HCT116 (cell line): ENCODE measurements around the gene ADARB2. TPM values are rescaled to one million over a fixed set of nuclear protein-coding genes. Genes with fewer than 3 reads are reported as not detected.

ENCODE experiments used
- ATAC-seq: fragments of 200-7000 bp; cut with Tn5 transposase; 2 replicates; pipeline ENCODE4 v1.9.1; 2020; ENCODE audit warnings: mild to moderate bottlenecking, moderate library complexity
- BruUV-seq: library from RNA; stranded (reverse); fragments of 400-500 nt; replicated peaks from 2 replicates; lab custom pipeline; 2021; lab: Mats Ljungman, UMichigan
- CTCF ChIA-PET: fragments of 300-600 bp; sonication (Branson Sonifier 250); formaldehyde crosslinking; loops from one replicate; lab custom pipeline; 2021; ENCODE audit warnings: antibody characterized with exemption; lab: Charles Lee
- POLR2A ChIA-PET: fragments of 300-600, 350-600 bp; sonication (Branson Sonifier 250); formaldehyde crosslinking; loops from one replicate; lab custom pipeline; 2021; ENCODE audit warnings: antibody characterized with exemption; lab: Charles Lee
- RAD21 ChIA-PET, 2 experiments: fragments of 300-600 bp; sonication (Branson Sonifier 250); formaldehyde crosslinking; loops; one replicate each; lab custom pipeline; 2023; ENCODE audit warnings: low total read pairs in 2 of 2; ENCODE audit not compliant: uncharacterized antibody in 2 of 2, unreplicated experiment in 2 of 2, low non-redundant PET in 1 of 2; lab: Charles Lee
- DNase-seq: peaks from one replicate; pipeline ENCODE4 v3.0.0-alpha.2; 2010; ENCODE audit warnings: low read depth, low spot score
- H2AFZ ChIP-seq: fragments of 200-600 bp; shearing (Covaris generic), sonication (generic); 2 replicates; pipeline ENCODE4 v1.6.1; 2017; ENCODE audit warnings: low read depth, mixed run types, mixed read lengths, antibody characterized with exemption, low read length; ENCODE audit not compliant: poor library complexity, severe bottlenecking
- H3K27ac ChIP-seq: 2 replicates; pipeline ENCODE4 v1.5.1; 2012; ENCODE audit warnings: low read depth, low read length
- H3K27me3 ChIP-seq: fragments of 200-600 bp; sonication (generic); 2 replicates; pipeline ENCODE4 v1.6.1; 2016; ENCODE audit warnings: mixed run types, low read length, mixed read lengths; ENCODE audit not compliant: insufficient read depth
- H3K36me3 ChIP-seq, 2 experiments: fragments of 200-500 bp in 1 of 2; fragments of 200-600 bp in 1 of 2; sonication (Bioruptor generic) in 1 of 2; sonication (generic) in 1 of 2; 2 replicates each; pipeline versions ENCODE4 v1.5.1 to v1.6.1; 2014 to 2016; ENCODE audit warnings: low read length in 2 of 2, inconsistent platforms in 1 of 2, mixed read lengths in 1 of 2, mixed run types in 1 of 2; ENCODE audit not compliant: insufficient read depth in 2 of 2, control insufficient read depth in 1 of 2
- H3K4me1 ChIP-seq, 2 experiments: fragments of 200-600 bp in 1 of 2; sonication (generic) in 1 of 2; 2 replicates each; pipeline versions ENCODE4 v1.5.1 to v1.6.1; 2012 to 2017; ENCODE audit warnings: low read length in 2 of 2, inconsistent platforms in 1 of 2, mild to moderate bottlenecking in 1 of 2, mixed read lengths in 1 of 2, mixed run types in 1 of 2, moderate library complexity in 1 of 2; ENCODE audit not compliant: insufficient read depth in 2 of 2, control insufficient read depth in 1 of 2
- H3K4me2 ChIP-seq: fragments of 200-600 bp; sonication (generic); 2 replicates; pipeline ENCODE4 v1.6.1; 2017; ENCODE audit warnings: mixed run types, low read length, mixed read lengths
- H3K4me3 ChIP-seq, 2 experiments: fragments of 200-600 bp in 1 of 2; sonication (generic) in 1 of 2; replicated peaks in 1 of 2; 2 replicates each; pipeline ENCODE4 v1.5.1; 2011 to 2016; ENCODE audit warnings: low read length in 2 of 2, control low read depth in 1 of 2, low read depth in 1 of 2, mild to moderate bottlenecking in 1 of 2, mixed read lengths in 1 of 2, mixed run types in 1 of 2
- H3K79me2 ChIP-seq: fragments of 200-600 bp; sonication (generic); 2 replicates; pipeline ENCODE4 v1.6.1; 2017; ENCODE audit warnings: mild to moderate bottlenecking, mixed run types, low read length, moderate library complexity, mixed read lengths; ENCODE audit not compliant: insufficient read depth
- H3K9ac ChIP-seq: fragments of 200-600 bp; sonication (generic); 2 replicates; pipeline ENCODE4 v1.6.1; 2016; ENCODE audit warnings: low read length, mixed read lengths
- H3K9me2 ChIP-seq: fragments of 200-600 bp; sonication (generic), shearing (Covaris generic); 2 replicates; pipeline ENCODE4 v1.6.1; 2017; ENCODE audit warnings: mixed run types, mild to moderate bottlenecking, moderate library complexity; ENCODE audit not compliant: insufficient read depth
- H3K9me3 ChIP-seq, 2 experiments: fragments of 200-500 bp in 1 of 2; fragments of 200-600 bp in 1 of 2; sonication (Bioruptor generic) in 1 of 2; sonication (generic) in 1 of 2; 2 replicates each; pipeline ENCODE4 v1.6.1; 2014 to 2017; ENCODE audit warnings: low read length in 2 of 2, mixed read lengths in 2 of 2, inconsistent platforms in 1 of 2, low read depth in 1 of 2, mild to moderate bottlenecking in 1 of 2, mixed run types in 1 of 2, moderate library complexity in 1 of 2; ENCODE audit not compliant: control insufficient read depth in 1 of 2, insufficient read depth in 1 of 2
- H4K20me1 ChIP-seq: fragments of 200-600 bp; sonication (generic), shearing (Covaris generic); 2 replicates; pipeline ENCODE4 v1.6.1; 2017; ENCODE audit warnings: mixed run types, mild to moderate bottlenecking, moderate library complexity; ENCODE audit not compliant: insufficient read depth
- CTCF ChIP-seq, 3 experiments: fragments of 200-600 bp in 1 of 3; sonication (generic) in 1 of 3; IDR thresholded peaks in 2 of 3; conservative IDR thresholded peaks in 1 of 3; 2 replicates each; pipeline ENCODE4 v1.5.1; 2012 to 2017; ENCODE audit warnings: low read depth in 2 of 3, low read length in 2 of 3, antibody characterized with exemption in 1 of 3, borderline replicate concordance in 1 of 3, control low read depth in 1 of 3, mild to moderate bottlenecking in 1 of 3, mixed read lengths in 1 of 3, mixed run types in 1 of 3, moderate library complexity in 1 of 3; ENCODE audit not compliant: insufficient read depth in 1 of 3
- ELF1 ChIP-seq: IDR thresholded peaks from 2 replicates; pipeline ENCODE4 v1.6.1; 2012; ENCODE audit warnings: low read depth, borderline replicate concordance
- JUND ChIP-seq: IDR thresholded peaks from 2 replicates; pipeline ENCODE4 v1.6.1; 2012
- POLR2AphosphoS5 ChIP-seq: IDR thresholded peaks from 2 replicates; pipeline ENCODE4 v1.6.1; 2011; ENCODE audit warnings: mild to moderate bottlenecking, low read depth, low read length, moderate library complexity
- RAD21 ChIP-seq: IDR thresholded peaks from 2 replicates; pipeline ENCODE4 v1.6.1; 2012; ENCODE audit warnings: low read depth, mild to moderate bottlenecking
- SIN3A ChIP-seq: IDR thresholded peaks from 2 replicates; pipeline ENCODE4 v1.6.1; 2012; ENCODE audit warnings: low read depth
- TCF7L2 ChIP-seq: IDR thresholded peaks from 2 replicates; pipeline ENCODE4 v1.7.0; 2011; ENCODE audit warnings: borderline replicate concordance, inconsistent platforms; ENCODE audit not compliant: insufficient read depth, insufficient read length; ENCODE audit errors: extremely low read depth
- YY1 ChIP-seq: IDR thresholded peaks from 2 replicates; pipeline ENCODE4 v1.6.1; 2011; ENCODE audit warnings: low read length, low read depth, moderate library complexity, mild to moderate bottlenecking; ENCODE audit not compliant: insufficient replicate concordance; ENCODE audit errors: extremely low read depth
- ZFX ChIP-seq: fragments of 450-650 bp; IDR thresholded peaks from 2 replicates; pipeline ENCODE4 v1.6.1; 2017
- intact Hi-C: fragments of 100-400 bp; cut with micrococcal nuclease; formaldehyde crosslinking; loops from 2 replicates; pipeline ENCODE4 v1.10.0; 2022
- total RNA-seq: library from RNA; stranded (reverse); gene quantifications from one replicate; pipeline ENCODE4 v1.2.1, GENCODE V29; 2021; ENCODE audit not compliant: unreplicated experiment
- TF ChIP-seq, protein P1 (sequence below): IDR thresholded peaks from 2 replicates; pipeline ENCODE4 v1.6.1; 2012; ENCODE audit warnings: low read depth
- TF ChIP-seq, protein P2 (sequence below): IDR thresholded peaks from 2 replicates; pipeline ENCODE4 v1.6.1; 2012

Gene ADARB2
- total RNA-seq, 1 experiment from 2014 or later: not detected

DNA sequence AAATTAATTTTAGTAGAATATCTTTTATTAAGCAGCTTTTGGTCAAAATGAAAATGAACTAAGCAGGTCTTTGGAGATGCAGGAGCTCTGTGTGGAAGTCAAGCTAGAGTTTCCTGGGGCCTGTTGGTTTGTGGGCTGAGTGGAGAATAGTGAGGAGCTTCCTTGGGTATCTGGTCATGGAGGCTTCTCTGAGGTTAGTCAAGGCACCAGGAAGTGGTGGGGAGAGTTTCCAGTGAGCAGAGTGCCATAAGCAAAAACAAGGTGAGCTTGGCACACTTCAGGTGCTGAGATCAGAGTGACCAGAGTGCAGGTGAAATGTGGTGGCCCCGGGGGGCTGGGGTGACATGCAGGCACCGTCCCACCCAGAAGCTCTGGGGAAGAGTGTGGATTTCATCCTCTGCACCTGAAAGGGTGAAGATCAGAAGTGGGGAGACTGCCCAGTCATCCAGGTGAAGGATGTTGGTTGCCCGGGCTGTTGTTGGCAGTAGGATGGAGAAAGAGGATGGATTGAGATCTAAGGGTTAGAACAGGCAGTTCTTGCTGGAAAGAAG, 603.8 kb downstream of the ADARB2 start:
- H3K79me2 ChIP-seq: no peaks in the 10 kb centered on the region
- H3K27ac ChIP-seq: no peak overlapping the region
- H3K4me3 ChIP-seq: no peak overlapping the region
- RAD21 ChIA-PET: no interaction called here
- DNase-seq (no peak), ATAC-seq (no peak)
- H4K20me1 ChIP-seq: no peaks in the 10 kb centered on the region
- POLR2A ChIA-PET: no interaction called here
- no peaks in the 10 kb centered on the region for H3K27me3 ChIP-seq
- H3K4me2 ChIP-seq: no peak overlapping the region
- no TSS peak for BruUV-seq
- no peaks in the 10 kb centered on the region for H3K9me3 ChIP-seq
- no peak overlapping the region for H3K9ac ChIP-seq
- CTCF ChIA-PET: no interaction called here
- intact Hi-C loops: no loop called here
- H3K4me1 ChIP-seq: no peaks in the 10 kb centered on the region
- H2AFZ ChIP-seq: no peak overlapping the region
- no peaks in the 10 kb centered on the region for H3K9me2 ChIP-seq
- peaks cover 0 to 8% of the 10 kb centered on the region in 2 experiments; a peak in 3 of 4 replicates for H3K36me3 ChIP-seq
- TF ChIP-seq RAD21 (no peak), YY1 (no peak), JUND (no peak), TCF7L2 (no peak), CTCF (IDR thresholded peaks at IDR 0.05 in 2 of 3, conservative IDR thresholded peaks at IDR 0.05 in 1 of 3; ENCODE audit: borderline replicate concordance in 1 of 3, insufficient read depth in 1 of 3, low read depth in 2 of 3, low read length in 2 of 3) (no peak), SIN3A (no peak), ZFX (no peak), ELF1 (no peak), POLR2AphosphoS5 (no peak)
- TF ChIP-seq, protein P1, sequence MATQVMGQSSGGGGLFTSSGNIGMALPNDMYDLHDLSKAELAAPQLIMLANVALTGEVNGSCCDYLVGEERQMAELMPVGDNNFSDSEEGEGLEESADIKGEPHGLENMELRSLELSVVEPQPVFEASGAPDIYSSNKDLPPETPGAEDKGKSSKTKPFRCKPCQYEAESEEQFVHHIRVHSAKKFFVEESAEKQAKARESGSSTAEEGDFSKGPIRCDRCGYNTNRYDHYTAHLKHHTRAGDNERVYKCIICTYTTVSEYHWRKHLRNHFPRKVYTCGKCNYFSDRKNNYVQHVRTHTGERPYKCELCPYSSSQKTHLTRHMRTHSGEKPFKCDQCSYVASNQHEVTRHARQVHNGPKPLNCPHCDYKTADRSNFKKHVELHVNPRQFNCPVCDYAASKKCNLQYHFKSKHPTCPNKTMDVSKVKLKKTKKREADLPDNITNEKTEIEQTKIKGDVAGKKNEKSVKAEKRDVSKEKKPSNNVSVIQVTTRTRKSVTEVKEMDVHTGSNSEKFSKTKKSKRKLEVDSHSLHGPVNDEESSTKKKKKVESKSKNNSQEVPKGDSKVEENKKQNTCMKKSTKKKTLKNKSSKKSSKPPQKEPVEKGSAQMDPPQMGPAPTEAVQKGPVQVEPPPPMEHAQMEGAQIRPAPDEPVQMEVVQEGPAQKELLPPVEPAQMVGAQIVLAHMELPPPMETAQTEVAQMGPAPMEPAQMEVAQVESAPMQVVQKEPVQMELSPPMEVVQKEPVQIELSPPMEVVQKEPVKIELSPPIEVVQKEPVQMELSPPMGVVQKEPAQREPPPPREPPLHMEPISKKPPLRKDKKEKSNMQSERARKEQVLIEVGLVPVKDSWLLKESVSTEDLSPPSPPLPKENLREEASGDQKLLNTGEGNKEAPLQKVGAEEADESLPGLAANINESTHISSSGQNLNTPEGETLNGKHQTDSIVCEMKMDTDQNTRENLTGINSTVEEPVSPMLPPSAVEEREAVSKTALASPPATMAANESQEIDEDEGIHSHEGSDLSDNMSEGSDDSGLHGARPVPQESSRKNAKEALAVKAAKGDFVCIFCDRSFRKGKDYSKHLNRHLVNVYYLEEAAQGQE: no peak
- TF ChIP-seq, protein P2, sequence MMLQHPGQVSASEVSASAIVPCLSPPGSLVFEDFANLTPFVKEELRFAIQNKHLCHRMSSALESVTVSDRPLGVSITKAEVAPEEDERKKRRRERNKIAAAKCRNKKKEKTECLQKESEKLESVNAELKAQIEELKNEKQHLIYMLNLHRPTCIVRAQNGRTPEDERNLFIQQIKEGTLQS: no peak
